HCEC 1CT (cell line): ENCODE data around the gene DISP3.

Experiments used
- DNase-seq: peaks from one replicate; pipeline ENCODE4 v3.0.0-alpha.2; 2017

Gene DISP3

DNA sequence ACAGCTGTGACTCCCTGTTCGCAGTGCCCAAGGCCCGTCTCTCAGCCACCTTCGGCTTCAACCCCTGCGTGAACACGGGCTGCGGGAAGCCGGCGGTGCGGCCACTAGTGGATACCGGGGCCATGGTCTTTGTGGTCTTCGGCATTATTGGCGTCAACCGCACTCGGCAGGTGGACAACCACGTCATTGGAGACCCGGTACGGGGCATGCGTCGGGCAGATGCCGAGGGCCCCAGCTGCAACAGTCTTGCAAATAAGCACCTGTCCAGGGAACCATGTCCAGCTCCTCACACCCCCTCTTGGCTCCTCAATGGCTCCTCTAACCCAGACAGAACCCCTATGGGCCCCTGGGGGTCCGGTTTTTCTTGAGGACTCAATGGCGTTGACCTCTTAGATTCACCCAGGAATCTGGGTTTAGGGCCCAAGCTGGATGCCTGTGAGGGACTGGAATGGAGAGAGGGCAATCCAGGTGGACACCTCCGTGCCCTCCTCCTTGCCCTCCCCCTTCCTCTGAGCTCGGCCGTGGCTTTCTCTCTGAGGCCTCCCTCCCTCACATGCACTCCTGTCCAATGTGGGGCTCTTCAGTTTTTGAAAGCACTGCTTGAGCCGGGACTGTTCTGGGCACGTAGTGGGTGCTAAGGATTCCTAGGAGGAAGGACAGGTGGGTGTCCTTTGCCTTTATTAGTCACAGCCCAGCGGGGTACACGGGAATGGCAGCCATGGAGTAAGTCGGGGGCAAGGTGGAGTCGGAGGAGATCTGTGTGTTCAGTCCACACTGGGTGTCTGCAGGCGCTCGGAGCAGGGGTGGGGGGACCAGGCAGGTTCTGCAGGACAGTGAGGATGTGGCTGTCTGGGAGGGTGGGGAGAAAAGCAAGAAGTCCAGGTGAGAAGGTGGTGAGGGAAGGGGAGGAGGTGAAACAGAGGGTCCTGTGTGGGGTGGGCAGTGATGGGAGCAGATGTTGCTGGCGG, 51.1 kb downstream of the DISP3 start:
- DNase-seq = no peak

DNA sequence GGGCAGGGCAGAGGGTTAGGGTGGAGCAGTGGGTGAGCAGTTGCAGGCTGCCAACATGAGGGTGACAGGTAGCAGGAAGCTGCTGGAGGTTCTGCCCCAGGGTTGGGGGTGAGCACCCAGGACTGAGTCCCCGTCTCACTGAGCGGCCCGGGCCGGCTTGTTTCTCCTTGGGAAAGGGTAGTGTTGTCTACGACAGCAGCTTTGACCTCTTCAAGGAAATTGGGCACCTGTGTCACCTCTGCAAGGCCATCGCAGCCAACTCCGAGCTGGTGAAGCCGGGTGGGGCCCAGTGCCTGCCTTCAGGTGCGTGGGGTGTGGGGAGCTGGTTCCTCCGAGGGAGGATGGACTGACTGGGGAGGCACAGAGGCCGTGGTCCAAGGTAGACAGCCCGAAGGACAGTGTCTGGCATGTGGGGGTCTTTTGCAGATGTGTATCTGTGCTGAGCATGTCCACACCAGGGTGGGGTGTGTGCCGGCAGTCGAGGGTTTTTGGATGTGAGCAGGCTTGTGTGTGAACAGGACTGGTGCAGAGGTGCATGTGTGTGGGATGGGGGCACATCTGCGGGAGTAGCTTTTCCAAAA, 51.9 kb downstream of the DISP3 start:
- no peak for DNase-seq

DNA sequence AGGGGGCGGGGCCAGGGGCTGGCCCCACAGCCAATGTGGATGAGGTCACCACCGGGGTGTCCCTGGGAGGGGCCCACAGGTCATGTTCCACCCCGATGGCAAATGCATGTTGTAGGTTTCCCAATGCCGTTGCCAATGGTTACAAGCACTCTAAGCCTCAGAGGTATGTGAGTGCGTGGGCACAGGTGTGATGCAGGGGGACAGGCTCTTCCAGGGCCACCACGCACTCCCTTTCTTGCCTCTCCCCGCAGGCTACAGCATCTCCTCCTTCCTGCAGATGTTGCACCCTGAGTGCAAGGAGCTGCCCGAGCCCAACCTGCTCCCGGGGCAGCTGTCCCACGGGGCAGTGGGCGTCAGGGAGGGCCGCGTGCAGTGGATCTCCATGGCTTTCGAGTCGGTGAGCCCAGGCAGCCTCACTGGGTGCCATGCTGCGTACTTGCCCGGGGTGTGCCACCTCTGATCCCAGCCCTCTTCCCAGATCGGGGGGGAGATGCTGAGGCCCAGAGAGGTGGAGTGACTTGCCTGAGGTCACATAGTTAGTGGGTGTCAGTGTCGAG, 52.4 kb downstream of the DISP3 start:
- no peak for DNase-seq

DNA sequence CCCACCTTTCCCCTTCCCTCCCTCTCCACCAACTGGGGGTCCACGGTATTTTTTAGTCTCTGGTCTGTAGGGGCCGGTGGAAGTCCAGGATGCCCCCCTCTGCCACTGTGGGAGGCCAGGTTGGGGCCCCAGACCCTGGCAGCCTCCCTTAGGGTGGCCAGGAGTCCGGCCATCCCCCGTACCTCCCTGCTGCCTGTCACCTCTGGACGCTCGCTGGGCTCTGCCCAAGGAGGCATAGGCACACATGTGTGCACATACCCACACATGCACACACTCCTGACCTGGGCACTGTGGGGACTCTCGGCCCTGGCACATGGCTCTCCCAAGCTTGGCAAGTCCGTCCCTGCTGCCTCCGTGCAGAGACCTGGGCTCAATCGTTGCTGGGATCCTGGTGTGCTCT, 53.0 kb downstream of the DISP3 start:
- DNase-seq = no peak

DNA sequence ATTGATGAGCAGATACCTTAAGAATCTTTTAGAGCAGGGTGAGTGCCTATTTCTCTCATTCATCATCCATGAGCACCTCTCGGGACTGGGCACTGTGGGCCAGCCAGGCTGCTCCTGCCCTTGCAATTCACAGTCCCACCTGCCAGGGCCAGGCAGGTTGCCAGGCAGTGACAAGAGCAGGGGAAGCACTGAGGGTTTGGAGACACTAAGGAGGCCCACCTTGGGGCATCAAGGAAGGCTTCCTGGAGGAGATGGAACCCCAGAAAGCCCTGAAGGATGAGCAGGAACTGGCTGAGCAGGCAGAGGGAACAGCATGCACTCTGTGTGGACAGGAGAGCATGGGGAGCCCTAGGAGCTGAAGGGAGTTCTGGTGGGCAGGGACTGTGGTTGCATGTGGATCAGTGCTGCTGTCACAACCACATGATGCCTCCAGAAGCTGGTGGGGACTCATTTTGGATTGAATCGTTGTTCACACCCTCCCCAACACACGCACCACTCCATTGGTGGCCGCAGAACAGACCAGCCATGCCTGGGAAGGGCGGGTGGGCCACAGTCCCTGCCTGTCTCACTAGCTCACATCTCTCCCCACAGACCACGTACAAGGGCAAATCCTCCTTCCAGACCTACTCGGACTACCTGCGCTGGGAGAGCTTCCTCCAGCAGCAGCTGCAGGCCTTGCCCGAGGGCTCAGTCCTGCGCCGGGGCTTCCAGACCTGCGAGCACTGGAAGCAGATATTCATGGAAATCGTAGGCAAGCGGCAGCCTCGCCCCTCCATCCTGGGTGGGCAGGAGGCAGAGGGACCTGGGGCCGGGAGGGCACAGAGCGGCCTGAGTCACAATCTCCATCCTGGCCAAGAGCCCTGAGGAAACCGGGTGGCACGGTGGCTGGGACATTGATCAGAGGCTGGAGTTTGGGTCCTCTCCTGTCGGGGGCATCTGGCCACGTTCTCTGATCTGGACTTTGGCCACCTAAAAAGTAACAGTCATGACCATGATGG, 55.1 kb downstream of the DISP3 start:
- DNase-seq = no peak

DNA sequence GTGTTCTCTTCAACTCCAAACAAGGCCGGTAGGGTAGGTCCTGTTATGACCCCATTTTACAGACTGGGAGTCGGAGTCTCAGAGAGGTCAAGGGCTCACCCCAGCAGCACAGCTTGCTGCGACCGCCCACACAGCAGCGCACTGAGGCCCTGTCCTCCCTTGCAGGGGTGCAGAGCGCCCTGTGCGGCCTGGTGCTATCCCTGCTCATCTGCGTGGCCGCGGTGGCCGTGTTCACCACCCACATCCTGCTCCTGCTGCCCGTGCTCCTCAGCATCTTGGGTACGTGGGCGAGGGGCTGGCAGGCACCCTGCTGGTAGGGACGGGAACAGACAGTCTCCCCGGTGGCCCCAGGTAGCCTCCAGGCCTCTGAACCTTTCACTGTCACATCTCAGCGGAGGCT, 55.9 kb downstream of the DISP3 start:
- DNase-seq = no peak

DNA sequence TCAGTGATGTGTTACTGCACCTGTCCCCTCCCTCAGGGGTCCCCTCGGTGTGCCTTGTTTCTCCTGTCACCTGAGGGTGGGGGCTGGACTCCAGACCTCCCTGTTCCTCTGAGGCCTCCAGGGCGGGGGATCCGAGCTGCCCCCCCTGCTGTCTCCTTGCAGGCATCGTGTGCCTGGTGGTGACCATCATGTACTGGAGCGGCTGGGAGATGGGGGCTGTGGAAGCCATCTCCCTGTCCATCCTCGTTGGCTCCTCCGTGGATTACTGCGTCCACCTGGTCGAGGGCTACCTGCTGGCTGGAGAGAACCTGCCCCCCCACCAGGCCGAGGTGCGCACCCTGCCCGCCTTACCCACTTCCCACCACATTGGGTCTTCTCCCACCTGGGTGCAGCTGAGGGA, 56.4 kb downstream of the DISP3 start:
- no peak for DNase-seq

DNA sequence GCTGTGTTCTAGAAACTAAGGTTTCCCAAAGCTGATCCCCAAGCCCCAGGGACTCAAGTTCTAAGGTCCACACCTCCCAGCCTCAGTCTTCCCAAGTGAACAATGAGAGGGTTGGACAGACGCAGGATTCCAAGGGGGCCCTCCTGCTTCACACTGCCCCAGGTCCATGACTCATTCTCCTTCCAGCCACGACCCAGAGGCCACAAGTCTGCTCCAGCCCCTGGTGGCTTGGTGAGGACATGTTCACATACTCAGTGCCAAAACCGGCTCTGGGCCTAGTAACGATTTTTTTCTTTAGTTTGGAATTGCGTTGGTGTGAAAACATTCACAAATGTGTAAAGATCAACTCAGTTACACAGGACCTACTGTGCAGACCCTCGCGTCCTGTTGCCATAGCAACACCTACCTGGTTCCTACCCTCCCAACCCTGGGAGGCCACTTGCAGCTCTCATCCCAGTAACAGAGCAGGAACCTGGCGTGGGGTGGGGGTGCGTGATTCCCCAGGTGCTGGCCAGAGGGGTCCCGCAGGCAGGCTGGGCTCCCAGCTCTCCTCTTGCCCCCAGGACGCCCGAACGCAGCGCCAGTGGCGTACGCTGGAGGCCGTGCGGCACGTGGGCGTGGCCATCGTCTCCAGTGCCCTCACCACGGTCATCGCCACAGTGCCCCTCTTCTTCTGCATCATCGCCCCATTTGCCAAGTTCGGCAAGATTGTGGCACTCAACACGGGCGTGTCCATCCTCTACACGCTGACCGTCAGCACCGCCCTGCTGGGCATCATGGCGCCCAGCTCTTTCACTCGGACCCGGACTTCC, 57.0 kb downstream of the DISP3 start:
- DNase-seq = no peak

DNA sequence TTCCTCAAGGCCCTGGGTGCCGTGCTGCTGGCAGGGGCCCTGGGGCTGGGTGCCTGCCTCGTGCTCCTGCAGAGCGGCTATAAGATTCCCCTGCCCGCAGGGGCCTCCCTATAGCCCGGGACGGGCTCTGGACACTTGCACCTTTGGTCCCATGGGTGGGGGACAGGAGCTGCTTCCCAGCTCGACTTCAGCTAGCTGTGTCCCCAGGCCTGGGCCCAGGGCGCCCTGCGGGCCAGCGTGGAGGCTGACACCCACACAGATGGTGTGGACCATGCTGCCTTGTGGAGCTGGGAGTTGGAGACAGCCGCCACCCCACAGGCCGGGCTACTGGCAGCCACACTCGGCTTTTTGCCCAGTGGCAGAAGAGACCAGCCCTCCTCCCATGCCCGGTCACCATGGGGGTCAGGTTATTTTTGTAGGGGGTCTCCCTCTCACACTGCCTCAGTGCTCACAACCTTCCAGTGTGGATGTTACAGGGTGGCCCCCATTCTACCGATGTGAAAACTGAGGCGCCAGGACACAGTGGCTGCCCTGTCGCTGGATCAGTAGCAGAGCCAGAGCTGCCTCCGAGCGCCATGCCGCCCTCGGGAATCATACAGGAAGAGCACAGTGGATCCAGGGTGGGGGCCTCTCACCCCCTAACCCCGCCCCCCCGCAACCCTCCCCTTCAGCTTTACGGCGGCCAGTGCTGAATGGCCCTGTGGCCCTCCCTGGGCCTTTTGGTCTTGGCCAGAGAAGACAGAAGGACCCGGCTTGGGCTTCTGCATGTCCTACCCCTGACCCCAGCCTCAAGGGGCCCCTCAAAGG, 57.8 kb downstream of the DISP3 start:
- no peak for DNase-seq

DNA sequence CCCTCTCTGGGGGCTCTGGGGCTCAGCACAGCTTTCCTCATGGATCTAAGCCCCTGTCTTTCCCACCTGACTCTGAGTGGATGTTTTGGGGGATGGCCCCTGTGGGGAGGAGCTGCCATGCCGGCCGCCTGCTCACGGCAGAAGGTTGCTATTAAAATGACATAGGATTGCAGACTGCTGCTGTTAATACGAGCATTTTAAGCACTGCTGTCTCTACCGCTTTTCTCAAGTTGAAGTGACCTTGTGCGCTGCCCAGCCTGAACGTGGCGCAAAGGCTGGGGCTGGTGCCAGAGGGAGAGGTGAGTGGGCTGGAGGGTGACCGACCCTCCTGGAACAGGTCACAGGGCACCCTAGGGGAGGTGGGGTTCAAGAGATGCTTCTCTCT, 58.4 kb downstream of the DISP3 start:
- no peak for DNase-seq

DNA sequence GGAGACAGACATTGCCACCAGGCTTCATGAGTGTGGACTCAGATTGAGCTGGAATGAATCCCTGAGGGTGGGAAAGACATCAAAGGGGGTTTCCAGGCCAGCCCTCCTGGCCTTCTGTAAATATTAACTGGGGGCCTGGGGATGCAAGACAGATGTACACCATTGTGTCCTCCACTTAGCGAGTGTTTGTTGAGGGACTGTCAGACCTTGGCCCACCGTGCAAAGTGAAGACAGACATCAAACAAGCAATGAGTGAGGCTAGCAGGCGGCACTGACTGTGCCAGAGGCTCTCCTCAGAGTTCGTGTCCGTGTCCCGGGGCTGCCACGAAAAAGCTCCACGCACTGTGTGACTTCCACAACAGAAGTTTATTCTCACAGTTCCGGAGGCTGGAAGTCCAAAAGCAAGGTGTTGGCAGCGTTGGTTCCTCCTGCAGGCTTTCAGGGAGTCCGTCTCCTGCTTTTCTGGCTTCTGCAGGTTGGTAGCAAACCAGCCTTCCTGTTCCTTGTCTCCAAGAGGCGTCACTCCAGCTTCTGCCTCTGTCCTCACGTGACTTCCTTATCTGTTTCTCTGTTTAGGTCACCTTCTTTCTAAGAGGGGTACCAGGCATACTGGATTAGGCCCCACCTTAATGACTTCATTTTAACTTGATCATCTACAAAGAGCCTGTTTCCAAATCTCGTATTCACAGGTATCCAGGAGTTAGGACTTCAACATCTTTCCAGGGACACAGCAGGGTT, 59.1 kb downstream of the DISP3 start:
- no peak for DNase-seq

DNA sequence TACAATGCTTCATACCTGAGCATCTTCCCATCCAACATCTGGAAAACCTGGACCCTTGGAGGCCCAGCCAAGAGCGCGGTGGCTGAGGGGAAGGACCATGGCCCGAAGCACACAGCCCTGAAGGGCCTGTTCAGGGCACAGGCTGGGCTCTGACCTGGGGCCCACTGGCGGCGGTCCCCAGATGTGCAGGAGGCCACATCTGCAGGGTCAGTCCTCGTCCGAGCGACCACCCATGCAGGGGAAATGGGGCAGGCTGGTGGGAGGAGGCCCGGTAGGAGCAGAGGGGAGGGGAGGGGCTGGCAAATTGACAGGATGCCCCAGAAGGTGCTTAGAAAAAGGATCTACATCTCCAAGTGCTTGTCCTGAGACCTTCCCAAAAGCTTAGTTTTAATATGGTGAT, 59.9 kb downstream of the DISP3 start:
- no peak for DNase-seq

DNA sequence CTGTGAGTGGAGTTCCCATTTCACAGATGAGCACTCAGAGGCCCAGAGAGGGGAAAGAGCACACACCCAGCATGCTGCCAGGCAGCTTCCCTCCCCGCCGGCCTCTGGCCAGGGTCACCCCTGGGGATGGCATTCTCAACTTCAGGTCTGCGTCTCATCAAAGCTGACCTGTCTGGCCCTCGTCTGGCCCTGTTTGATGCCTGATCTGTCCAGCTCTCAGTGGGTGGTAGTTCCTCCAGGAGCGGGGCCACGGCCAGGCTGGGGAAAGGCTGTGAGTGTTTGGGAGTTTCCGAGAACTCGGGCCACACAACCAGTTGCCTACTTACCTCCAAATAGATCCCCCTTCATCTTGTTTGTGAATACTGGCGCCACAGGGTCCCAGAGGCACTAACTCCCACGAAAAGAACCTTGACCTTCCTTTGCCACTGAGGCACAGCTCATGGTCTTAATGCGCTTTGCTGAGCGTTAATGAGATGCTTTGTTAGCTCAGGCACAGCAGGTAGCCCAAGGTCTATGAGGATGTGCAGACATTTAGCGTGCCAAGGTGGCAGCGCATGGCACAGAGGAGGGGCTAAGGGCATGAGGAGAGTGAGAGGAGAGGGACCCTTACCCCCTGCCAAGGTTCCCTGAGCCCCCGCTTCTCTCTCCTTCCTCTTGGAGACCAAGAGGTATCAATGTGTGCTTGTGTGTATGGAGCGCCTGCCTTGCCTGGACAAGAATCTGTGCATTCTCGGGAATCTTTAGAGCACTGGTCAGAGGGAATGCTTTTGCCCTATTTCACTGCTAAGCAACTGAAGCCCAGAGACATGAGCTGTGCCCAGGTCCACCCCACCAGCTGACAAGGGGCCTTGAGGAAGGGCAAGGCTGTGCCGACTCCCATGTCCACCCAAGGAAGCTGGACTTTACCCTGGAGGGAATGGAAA, 61.2 kb downstream of the DISP3 start:
- no peak for DNase-seq

DNA sequence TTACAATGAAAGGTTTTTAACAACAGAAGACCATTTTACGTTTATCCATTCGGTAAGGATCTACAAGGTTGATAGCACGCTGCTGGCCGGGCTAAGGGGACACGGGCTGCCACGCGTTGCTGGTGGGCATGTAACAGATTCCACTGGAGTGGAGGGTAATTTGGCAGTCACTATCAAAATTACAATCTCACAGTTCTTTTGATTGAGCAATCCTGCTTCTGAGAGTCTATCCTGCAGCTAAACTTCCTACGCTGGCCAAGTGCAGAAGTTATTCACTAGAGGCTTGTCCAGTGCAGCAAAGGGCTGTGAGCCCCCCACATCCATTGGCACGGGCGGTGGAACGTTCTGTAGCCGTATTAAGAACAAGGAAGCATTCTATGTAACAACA, 61.8 kb downstream of the DISP3 start:
- no peak for DNase-seq

DNA sequence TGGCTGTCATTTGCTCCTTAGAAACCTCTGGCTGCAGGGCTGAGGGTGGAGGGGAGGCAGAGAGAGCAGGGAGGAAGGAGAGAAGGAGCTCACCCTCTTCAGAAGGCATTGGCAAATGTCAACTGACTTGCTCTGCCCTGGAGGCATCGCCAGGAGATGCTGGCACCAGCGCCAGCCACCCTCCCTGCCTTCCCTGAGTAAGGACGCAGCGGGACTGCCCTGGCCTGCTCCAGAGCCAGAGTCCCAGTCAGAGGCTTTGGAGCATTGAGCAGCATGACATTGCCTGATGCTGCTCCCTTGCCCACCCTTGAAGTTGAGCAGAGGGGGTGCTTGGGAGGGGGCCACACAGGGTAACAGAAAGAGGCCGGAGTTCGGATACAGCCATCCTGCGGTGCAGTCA, 62.3 kb downstream of the DISP3 start:
- no peak for DNase-seq

DNA sequence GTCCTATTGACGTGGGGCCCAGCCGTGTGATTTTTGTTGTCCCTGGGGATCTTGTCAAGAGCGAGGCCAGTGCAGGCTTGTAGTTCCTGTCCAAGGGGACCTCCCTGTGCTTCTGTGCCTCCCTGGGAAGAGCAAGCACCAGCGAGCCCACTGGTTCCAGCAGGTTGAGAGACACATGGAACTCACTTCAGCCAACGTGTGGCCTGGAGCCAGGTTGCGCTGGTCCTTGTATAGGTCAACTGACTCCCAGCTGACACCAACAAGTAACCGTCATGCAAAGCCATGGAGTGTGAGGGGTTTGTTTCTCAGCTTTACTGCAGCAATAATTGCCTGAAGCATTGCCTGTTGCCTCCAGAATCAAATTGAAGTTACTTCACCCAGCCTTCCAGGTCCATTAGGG, 63.0 kb downstream of the DISP3 start:
- no peak for DNase-seq

DNA sequence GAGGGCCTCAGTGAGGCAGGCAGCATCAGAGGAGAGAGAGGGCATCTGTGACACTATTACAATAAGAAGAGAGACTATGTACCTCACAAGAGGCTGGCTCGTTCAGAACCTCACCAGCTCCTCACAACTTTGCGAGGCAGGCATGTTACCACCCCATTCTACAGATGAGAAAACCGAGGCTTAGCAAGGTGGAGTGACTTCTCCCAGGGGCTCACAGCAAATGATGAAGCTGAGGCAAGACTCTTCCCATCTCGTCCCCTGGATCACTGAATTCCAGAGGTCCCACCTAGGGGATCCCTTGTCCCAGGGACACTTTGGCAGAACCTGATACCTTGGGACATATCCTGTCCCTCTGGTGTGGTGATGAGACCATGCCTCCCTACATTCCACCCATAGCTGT, 64.4 kb downstream of the DISP3 start:
- DNase-seq = no peak

DNA sequence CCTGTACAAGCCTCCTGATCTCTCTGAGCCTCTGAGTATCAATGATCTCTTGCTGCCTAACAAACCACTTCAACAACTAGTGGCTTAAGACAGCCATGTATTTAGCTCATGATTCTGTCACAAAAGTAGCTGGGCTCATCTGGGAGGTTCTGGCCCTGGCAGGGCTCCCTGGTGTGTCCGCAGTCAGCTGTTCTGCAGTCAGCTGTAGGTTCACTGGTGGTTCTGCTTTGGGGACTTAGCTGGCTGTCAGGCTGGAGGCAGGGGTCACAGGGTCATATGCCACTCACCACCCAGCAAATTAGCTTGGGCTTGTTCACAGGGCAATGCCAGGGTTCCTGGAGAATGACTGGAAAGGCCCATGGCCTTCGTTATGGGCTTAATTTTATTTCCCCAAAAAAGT, 64.8 kb downstream of the DISP3 start:
- no peak for DNase-seq

DNA sequence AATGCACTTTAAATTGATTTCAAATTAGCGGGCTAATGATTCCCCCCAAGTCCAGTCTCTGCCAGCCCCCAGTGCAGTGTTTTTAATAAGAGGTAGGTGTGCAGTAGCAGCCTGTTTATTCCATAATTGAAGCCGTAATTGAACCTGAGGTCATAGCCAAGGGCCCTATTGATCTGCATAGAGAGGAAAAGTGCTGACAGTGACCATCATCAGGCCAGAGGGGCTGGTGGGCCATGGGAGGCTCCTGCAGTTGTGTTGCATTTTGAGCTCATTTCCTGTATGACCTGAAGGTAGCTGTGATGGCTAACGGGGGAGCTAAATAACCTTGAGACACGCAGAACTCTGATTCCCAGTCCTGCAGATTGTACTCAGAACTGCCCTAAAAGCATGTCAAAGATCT, 67.5 kb downstream of the DISP3 start:
- no peak for DNase-seq
